Adrenal gland (tissue), 5 donors: Measurements from ENCODE around the gene SLC35A2.

Experiments used
- CTCF ChIP-seq, 6 experiments: fragments of 450-650 bp in 4 of 6; fragments of 200-600 bp in 2 of 6; sonication (generic) in 1 of 6; IDR thresholded peaks; 1 replicate in 5 of 6; 2 replicates in 1 of 6; pipeline versions ENCODE4 v1.5.1 to v1.8.0; 2016 to 2021; ENCODE audit warnings: antibody characterized with exemption in 6 of 6, mild to moderate bottlenecking in 2 of 6, moderate library complexity in 1 of 6
- POLR2A ChIP-seq, 2 donors: fragments of 450-650 bp; IDR thresholded peaks; one replicate each; pipeline ENCODE4 v1.6.1; 2017; ENCODE audit warnings: antibody characterized with exemption in 2 of 2, mild to moderate bottlenecking in 2 of 2, moderate library complexity in 1 of 2
- donor health status: DM: no; HTN: no; CAD: no.

GRCh38 chrX:48918643-48919340 is 7.3 kb upstream of the SLC35A2 start, which contains the start of gene PIM2:
- TF ChIP-seq CTCF (IDR thresholded peaks at IDR 0.05) (no peak), POLR2A (IDR thresholded peaks at IDR 0.05) (peak; percentile 84 to 93)
